Measurements from ENCODE around the gene MMP3.
"Not testable (repeated sequence)": the region's sequence is repeated elsewhere in the genome, so short reads cannot be mapped to it uniquely, and the experiment has no call there.

MMP3 gene

GRCh38 chr11:102843489-102843888 lies at the start of gene MMP3:
Gene MMP3 (minus strand): TSS chr11:102843609. CDS start chr11:102843546, 63 bp downstream.
- no peak for DNase-seq

DNA sequence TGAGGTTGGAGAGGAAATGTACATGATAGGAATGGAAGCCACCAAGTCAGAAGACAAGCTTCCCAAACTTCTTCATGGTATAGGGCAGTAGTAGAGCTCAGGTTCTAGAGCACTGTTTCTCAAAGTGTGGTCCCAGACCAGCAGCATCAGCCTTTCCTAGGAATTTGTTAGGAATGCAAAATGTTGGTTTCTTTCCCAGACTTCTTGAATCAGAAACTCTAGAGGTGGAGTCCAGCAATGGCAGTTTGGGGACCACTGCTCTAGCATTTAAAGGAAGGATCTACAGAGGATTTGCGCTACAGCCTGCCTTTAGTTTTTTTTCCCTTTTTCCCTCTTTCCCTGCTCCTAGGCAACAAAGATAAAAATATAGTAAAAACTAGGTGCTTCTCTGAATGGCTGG lies 48.3 kb upstream of the MMP3 start:
- DNase-seq: no peak

DNA sequence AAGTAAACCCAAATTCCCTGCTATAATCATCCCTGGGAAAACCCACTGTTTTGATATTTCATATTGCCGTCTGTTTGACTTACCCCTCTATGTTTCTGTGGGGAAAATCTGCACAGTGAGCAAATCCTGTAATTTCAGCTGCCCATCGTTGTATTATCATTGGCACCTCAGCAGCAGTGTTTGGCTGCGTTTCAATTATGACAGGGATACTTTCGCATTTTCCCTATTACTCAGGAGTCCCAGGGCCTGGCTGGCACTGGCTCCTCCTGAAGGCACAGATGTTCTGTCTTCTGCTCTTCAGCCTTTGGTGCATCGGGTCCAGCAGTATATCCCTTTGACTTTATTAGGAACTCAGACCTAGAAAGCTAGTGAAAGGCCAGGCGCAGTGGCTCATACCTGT lies 43.6 kb upstream of the MMP3 start:
- no peak for DNase-seq

DNA sequence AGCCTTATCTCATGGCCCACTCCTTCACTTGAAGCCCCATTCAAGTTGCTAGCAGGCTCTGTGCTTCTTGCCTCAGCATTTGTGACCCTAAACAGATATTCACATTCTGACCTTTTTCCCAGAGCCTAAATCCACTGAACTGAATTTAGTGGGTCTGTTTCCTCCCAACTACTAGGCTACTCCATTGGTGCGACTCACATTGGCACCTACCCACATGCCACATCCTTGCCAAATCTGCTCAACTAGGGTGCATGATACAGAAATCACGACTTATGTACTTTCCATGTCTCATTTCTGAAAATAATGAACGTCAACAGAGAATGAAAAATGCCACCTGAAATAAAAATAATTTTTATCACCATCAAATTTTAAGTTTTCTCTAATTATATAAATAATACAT lies 39.7 kb upstream of the MMP3 start:
- no peak for DNase-seq

DNA sequence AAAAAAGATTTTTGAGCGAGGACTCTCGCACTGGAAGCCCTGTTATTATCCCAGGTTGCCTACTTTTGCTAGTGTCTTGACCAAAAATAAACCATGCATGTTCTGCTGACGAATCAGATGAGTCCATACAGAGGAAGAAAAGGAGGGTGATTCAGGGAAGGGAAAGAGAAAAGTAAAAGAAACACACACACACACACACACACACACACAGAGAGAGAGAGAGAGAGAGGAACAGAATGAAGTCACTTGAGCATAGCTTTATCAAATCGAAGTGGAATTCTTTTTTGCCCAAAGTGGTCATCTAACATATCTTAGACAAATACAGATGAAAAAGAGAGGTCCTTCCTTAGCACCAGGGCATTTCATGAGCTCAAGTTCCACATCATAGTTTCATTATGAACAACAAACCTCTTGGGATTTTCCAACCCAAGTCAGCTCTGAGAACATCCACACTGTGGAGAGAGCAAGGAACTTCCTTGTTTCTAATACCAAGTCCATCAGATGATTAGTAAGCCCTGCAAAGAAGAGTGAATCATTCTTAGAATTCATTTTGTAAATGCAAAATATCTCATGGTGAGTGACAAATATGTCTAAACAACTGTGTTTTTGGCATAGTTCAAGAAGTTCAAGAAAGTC lies 39.1 kb upstream of the MMP3 start:
- no peak for DNase-seq

DNA sequence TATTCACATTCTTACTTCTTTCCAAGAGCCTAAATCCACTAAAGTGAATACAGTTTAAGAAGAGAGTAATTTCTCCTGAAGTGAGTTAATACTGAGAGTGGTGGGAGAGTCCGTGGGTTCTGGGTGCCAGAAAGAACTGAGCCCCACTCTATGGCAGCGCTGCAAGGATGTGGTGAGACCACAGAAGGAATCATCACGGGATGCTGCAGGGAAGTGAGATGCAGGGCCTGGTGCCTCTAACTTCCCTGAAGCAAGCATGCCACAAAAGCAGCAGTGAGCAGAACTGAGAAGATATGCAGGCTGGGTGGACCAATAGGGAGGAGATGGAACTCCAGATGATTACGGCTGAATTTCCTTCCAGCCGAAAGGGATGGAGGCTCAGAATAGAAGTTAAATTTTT lies 36.4 kb upstream of the MMP3 start:
- no peak for DNase-seq

DNA sequence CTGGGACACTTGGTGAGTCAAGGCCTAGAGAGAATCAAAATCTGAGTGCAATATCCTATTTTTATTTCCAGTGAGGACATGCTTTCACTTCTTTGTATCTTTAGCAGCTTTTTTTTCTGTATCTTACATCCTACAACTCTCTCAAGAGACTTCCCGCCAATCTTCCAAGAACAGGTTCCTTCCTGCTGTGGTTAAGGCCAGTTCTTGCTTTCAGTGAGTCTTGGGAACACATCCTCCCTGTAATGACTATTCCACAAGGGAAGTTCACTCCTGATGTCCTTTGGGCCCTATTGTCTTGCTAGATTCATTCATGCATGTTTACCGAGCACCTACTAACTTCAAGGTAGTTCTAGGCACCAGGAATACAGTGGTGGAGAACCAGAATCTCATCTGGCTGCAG lies 35.2 kb upstream of the MMP3 start:
- DNase-seq: no peak

GRCh38 chr11:102874852-102875251 lies 31.4 kb upstream of the MMP3 start, which contains the start of gene MMP12:
Gene MMP12 (minus strand): TSS chr11:102874982. CDS start chr11:102874937, 45 bp downstream.
- no peak for DNase-seq

DNA sequence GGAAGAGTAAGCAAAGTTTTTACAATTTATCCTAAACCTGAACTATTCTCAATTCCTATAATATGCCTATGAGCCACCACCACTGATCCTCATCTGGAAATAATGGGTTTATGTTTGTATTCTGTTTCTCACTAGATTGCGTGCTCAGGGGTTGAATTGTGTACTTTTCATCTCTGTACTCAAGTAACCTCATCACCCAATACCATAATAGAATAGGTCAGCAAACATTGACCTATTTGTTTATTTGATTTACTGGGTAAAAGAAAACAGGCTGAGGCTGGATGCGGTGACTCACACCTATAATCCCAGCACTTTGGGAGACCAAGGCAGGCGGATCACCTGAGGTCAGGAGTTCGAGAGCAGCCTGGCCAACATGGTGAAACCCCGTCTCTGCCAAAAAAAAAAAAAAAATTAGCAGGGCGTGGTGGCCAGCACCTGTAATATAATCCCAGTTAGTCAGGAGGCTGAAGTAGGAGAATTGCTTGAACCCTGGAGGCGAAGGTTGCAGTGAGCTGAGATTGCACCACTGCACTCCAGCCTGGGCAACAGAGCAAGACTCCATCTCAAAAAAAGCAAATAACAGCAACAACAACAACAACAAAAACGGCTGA lies 26.1 kb upstream of the MMP3 start:
- not testable (repeated sequence) for DNase-seq

DNA sequence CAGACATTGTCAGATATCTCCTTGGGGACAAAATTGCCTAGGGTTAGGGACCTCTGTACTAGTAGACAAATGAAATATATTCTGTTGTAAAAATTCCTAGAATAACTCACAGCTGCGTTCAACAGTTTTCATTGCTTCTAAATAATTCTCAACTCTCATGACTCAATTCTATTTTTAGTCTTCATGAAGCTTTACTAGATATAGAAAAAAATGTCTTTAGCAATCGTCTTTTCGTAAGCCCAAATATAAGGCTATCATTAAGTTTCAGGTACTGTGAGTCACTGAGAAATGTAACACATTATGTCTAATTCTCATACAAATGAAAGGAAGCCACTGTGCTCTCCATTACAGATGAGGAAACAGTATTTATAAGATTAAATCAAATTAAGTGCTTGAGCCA lies 24.9 kb upstream of the MMP3 start:
- DNase-seq: no peak

DNA sequence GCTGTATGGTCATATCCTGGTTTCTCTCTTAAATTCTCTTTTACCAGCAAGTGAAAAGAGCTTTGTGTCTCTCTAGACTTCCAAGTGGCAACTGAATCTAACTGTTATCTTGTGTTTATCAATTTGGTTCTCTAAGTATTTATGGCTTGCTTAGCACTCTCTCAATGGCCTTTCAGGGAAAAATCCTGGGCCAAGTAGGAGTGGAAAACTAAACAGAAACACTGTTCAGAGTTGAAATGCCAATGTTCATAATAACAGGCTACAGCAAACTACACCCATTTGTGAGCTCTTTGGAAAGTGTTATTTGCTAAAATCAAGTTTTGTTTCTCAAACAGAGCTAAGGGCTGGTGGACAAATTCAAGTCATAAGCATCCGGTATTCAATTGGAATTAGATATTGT lies 21.3 kb upstream of the MMP3 start:
- no peak for DNase-seq

DNA sequence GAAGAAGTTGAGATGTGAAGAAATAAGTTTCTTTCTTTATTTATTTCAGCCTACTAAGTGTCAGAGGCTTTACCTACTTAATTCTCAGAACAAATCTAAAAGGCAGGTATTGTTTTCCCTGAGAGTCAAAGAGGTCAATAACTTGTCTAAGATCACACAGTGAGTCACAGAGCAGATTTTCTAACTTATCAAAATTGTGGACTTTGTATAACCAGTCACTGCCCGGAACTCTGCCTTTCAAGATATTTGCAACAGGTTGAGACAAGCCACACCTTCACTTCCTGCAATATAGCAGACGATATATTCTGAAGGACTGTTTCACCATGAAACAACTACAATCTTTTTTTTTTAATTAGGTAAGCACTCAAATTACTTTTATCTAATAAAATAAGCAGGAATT lies 10.5 kb upstream of the MMP3 start:
- no peak for DNase-seq

DNA sequence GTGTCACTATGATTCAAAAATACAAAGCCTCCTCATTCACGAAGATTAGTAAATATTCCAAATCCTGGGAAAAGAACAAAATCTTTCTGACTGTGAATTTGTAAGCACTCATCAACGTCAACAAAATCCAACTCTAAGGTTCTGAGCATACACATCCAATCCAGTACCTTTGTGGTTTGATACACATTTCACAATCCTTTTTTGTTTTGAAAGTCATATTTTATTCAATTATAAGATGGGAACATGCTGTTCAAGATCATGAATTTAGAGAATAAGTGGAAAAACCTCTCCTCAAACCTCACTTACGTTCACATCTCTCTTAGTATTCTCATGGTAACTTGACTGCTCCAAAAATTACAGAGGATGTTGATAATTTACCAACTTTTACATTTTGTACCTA lies 9.6 kb upstream of the MMP3 start:
- DNase-seq: no peak

DNA sequence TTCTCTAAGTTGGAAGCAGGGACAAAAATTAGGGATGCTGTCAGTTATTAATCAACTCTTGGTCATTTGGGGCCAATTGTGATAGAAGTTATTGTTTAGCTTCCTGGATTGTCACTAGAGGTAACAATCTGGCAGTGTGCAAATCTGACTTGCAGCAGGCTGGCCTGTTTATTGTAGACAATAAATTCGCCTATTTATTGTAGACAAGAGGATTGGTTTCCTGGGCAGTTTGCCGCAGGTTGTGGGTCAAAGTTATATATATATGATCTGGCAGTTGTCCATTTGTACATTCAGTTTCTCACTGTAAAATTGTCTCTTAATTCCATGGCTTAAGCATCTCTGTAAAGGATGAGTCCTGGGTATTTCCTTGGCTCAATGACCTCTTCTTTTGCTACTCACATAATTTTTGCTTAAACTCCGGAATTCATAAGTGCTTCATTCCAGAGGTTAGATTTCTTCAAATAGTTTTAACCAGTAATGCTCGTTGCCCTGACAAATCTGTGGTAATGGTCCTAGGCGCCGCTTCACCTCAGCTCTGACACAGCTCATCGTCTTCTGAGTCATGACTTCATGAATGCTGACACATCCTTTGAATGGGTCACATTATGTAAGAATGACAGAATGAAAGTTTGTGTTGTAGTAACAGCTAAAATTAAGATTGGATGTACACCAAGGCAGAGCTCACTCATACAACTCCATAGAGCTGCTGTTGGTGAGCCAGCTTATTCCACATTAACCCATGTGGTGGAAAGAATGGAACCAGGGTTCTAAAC lies 7.8 kb upstream of the MMP3 start:
- DNase-seq: no peak

GRCh38 chr11:102849311-102849710 lies 5.9 kb upstream of the MMP3 start:
- DNase-seq: no peak

GRCh38 chr11:102846292-102846691 lies 2.9 kb upstream of the MMP3 start:
- no peak for DNase-seq

GRCh38 chr11:102842930-102843329 lies 479 bp downstream of the MMP3 start:
- DNase-seq: no peak

GRCh38 chr11:102840018-102840417 lies 3.4 kb downstream of the MMP3 start:
- DNase-seq: no peak

DNA sequence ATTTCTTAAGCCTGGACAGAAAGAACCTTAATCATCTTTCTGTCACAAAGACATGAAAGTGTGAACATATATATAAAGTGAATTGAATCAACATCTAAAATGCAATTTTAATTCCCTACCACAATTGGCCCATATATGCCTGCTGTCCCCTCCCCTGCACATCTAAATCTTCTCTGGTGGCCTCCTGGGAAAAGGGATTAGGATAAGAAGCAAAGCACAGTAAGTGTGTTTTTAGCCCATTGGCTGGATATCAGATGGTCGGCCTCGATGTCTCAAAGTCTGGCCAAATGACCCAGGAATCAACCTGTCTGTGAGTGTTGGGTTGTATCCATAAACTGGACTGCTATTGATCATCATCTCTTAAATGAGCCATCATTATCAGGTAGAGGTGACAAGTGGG lies 5.8 kb downstream of the MMP3 start:
- DNase-seq: no peak

- DNase-seq: no peak
Observed at GRCh38 chr11:102837156-102837555, 6.3 kb downstream of the MMP3 start.

- DNase-seq: no peak
Observed at GRCh38 chr11:102836290-102836875, 7.0 kb downstream of the MMP3 start.

GRCh38 chr11:102833731-102834130 lies 9.7 kb downstream of the MMP3 start:
- DNase-seq: no peak

DNA sequence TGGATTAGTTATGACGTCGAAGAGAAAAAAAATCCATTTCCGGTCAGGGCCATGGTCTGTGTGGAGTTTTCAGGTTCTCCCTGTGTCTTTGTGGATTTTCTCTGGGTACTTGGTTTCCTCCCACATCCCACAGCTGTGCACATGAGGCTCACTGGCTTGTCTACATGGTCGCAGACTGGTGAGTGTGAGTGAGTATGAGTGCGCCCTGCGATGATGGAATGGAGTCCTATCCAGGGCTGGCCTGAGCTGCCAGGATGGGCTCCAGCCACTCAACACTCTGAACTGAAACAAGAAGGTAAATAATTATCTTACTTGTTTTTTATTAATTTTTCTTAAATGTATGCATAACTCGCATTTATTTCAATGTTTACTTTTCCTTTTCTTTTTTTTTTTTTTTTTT lies 10.8 kb downstream of the MMP3 start:
- DNase-seq: no peak
